ENCODE measurements around the gene IL3.
A peak's percentile ranks its signal among the peaks of the same experiment; 100 is the strongest.

The IL3 gene

DNA sequence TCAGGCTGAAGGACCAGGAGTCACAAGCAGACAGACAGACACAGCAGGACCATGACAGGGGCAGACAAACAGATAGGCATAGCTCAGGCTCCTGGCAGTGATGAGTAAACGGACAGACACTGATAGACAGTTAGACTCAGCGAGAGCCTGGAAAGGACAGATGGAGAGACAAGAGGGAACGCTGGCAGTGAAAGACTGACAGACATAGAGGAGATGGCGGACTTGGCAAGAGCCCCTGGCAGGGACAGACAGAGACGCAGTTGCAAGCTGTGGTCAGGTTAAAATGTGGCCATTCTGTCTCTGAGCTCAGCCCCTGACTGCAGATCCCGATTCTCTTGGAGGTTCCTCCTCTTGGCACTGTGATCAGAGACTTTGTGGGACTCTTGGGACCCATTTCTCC lies 26.7 kb downstream of the IL3 start:
- no peak for DNase-seq (ENCODE audit: low read depth, low spot score)

DNA sequence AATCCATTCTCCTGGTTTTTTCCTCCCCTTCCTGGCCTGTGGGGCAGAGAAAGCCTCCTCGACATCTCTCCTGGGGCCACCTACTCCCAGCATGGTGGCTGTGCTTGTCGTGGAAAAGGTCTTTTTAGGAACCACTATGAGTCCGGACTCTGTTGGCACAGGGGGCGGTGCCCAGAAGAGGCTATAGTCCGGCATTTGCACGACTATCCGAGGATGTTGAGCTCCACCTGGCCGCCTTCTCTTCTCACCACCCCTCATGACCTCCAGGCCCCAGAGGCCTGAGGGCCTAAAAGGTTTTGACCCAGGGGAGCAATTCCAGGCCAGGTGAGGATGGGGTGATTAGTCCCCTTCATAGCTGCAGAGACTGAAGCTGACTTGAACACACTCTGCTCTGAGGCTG lies 27.2 kb downstream of the IL3 start:
- no peak overlapping the region for H3K27ac ChIP-seq
- no peak for DNase-seq (ENCODE audit: low read depth, low spot score)

More for the DNA sequence above, 26.7 kb downstream of the IL3 start:
- peak overlapping the region; percentile 52 for H3K27ac ChIP-seq

DNA sequence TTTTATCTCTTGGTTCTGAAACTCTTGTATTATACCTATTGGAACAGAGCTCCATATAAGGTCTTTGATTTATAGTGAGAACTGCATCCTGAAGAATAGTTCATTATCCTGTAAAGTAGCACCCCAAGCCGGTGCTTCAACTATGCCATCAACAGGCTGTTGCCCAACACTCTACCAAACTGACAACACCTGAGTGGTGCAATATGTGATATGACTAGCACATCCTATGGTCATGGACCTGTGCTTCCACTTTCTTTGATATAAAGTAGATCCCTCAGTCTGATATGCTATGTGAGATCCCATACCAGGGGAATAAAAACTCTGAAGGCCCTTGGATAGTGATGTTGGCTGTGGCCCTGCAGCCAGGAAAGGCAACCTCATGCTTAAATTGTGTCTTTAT lies 28.9 kb downstream of the IL3 start:
- no peak for DNase-seq (ENCODE audit: low read depth, low spot score)
- H3K27ac ChIP-seq, result peak overlapping the region; percentile 60

DNA sequence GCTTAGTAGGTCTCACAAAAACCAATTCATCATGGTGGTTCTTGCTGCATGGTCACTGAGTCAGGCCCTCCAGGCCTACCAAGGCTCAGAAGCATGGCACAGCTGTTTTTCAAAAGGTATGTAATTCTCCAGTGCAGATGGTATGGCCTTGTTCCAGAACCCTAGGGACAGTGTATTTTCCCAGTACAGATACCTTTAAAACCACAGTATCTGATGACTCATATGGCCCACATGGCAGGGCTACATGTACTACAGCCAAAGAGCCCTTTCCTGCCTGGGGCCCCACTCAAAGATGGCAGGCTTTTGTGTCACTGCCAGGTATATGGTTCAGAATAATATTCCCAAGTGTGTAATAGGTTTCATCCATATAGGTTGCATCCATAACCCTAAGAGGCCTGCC lies 29.7 kb downstream of the IL3 start:
- DNase-seq (ENCODE audit: low read depth, low spot score), result peak; percentile 68
- H3K27ac ChIP-seq, result peak overlapping the region; percentile 60

DNA sequence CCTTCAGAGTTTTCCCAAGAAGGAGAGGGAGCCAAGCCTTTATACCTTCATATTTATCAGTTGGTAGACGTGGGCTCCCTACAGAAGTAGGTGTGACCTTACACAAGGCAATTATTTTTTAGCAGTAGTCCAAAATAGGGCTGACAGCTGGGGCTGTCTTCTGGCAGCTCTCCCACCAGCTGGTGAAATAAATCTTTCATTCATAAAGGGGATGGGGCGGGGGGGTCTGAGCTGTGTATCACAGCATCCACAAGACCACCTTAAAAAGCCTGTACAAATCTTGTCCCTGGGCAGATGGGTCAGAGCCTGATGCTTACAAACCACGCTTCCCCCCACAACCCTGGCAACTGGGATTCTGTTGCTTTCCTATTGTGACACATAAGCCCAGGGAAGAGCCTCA lies 32.8 kb downstream of the IL3 start:
- peak overlapping the region; percentile 85 for H3K27ac ChIP-seq
- DNase-seq (ENCODE audit: low read depth, low spot score), result no peak

DNA sequence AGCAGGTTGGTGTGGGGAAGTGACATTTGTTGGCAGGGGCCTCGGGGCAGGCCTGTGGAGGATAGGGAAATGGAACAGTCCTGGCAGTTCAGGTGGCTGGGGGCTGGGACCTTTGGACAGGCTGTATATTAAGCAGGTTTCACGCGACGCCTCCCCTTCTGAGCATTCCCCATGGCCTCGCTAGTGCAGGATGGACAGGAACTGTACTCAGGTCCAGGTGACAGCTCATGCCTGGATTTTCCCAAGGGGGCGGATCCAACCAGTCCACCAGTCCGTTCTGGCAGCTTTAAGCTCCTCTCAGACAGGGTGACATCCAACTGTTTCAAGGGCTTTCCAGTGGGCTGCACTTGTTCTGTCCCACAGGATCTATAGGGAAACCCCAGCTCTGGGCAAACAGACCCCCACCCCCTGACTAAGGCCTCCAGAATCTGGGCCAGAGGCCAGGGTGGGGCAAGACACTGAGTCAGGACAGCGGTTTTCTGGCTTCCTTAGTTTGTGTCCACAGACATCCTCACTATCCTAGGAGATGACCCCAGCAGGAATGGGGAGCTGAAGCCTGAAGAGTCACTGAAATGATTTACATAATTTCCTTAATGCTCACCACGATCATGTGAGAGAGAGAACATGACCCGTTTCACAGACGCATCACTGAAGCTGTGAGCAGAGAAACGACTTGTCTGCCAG lies 34.1 kb downstream of the IL3 start:
- DNase-seq (ENCODE audit: low read depth, low spot score), result peak; percentile 83
- peak overlapping the region; percentile 85 for H3K27ac ChIP-seq

DNA sequence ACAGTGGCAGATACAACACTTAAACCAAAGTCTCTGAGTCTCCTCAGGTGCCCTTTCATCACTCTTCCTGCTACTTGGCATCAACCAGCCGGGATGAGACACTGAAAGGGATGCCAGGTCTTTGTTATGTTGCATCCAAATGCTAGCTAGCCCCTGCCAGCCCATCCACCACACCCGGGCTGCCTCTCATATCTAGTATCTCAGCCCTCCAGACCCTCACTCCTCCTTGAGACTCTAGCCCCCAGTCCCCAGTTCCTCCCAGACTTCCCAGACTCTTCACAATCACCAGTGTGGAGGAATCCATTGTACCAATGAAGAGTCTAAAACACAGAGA lies 34.6 kb downstream of the IL3 start:
- peak overlapping the region; percentile 85 for H3K27ac ChIP-seq
- DNase-seq (ENCODE audit: low read depth, low spot score), result no peak

DNA sequence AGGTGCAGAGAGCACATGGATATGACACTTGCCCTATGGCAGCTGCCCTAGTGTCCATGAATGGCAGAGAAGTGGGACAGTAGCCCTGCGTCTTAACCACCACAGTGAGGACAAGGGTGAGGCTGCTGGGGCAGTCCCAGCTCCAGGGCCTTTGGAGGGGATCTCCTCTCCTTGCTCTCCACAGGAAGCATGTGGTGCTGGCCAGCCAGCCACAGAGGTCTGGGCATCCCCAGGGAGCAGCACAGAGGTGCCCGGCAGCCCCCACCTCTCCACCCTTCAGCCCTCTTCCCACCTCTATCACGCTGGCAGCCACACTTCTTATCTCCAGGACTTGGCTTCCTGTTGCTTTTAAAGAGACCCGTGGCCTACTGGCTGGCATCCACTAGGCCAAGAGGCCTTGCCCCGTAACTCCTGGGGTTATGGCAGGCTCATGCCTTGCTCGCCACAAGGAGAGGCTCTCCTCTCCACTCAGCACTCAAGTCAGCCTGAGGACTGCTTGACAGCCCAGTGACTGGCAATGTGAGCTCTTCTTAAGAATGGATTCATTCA lies 35.0 kb downstream of the IL3 start:
- H3K27ac ChIP-seq, result peak overlapping the region; percentile 85
- DNase-seq (ENCODE audit: low read depth, low spot score), result no peak

DNA sequence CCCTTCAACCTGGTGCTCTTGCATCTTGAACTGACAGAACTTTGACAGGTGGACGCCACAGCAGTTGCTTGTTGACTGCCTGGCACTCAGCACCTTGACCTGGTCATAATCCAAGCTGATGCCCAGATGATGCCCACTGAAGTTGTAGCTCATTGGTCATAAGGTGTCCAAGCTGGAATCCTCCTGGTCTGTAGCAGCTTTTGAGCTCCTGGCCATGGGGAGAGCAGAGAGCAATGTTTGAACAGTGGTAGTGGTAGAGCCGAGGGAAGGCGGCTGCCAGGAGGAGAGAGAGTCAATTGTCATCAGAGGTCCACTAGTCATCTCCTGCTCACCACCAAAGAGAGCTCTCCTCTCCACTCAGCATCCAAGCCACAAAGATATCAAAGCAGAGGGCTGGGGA lies 36.4 kb downstream of the IL3 start:
- DNase-seq (ENCODE audit: low read depth, low spot score), result no peak

DNA sequence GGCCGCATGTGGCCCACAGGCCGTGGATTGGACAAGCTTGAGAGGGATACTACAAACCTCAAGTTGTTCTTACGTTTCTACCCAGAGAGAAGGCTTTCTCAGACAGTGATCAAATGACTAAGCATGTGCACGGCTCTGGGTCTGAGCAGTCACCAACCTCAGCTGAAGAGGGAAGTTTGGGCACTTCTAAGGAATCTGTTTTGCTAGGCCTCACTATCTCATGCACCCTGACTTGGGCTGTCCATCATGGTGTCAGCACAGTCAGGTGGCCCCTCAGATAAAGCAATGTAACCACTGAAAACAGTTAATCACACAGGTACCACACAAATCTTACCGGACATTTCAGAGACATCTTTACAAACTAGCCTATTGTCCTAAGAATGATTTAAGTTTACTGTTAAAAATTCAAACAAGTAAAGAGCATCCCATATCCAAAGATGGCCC lies 37.7 kb downstream of the IL3 start:
- no peak for DNase-seq (ENCODE audit: low read depth, low spot score)
- no peak overlapping the region for H3K27ac ChIP-seq

More for the DNA sequence above, 36.4 kb downstream of the IL3 start:
- H3K27ac ChIP-seq, result no peak overlapping the region

DNA sequence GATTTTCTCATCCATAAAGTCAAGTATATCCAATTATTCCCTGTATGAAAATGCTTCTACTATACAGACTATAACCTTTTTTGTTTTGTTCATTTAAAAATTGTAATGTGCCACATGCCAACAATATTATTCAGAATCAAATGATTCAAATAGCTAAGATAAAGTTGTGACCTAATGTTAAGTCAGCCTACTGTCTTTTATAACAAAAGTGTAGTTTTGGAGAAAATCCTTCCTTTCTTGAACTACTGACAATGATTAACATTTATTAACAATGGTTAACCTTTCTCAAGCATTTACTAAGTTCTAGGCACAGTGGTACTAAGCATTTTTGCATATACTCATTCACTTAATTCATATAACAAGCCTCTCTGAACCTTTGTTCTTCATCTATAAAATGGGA lies 38.2 kb downstream of the IL3 start:
- H3K27ac ChIP-seq, result no peak overlapping the region
- no peak for DNase-seq (ENCODE audit: low read depth, low spot score)

DNA sequence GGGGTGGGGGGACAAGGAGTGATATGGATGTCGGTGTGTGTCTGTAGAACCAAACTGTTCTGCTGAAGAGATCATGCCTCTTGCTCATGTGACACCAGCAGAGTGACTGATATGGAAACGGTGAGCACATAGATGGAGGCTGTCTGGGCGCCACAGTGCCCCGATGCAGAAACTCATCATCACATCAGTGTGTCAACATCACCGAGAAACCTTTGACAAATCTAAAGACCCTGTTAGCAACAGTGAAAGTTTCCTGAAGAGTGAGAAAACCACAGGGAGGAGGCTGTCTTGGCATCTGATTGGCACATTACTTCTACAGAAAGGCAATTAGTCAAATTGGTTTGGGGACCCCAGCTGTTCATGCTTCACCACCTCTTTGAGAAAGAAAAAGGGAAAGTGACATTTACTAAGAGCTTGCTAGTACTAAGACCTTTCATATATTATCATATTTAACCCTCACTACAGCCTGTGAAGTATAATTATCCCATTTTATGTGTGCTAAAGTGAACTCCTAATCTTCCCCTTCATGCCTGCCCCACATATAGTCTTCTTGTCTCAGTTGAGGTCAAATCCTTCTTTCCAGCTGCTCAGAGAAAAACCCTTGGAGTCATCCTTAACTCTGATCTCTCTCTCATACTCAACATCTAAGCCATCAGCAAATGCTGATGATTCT lies 38.8 kb downstream of the IL3 start:
- H3K27ac ChIP-seq, result no peak overlapping the region
- DNase-seq (ENCODE audit: low read depth, low spot score), result no peak

DNA sequence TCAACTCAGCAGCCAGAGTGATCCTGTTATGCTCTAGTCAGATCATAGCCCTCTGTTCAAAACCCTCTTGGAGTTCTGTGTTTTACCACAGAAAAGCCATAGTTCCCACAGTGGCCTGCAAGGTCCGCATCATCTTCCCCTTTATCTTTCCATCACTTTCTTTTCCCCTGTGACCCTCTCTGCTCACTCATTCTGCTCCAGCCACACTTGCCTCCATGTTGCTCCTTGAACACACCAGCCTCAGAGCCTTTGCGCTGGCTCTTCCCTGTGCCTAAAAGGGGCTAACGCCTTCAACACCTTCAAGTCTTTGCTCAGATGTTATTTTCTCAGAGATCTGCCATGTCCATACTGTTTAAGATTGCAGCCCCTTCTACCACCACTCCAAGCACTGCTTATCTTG lies 39.5 kb downstream of the IL3 start:
- H3K27ac ChIP-seq, result no peak overlapping the region
- DNase-seq (ENCODE audit: low read depth, low spot score), result no peak

DNA sequence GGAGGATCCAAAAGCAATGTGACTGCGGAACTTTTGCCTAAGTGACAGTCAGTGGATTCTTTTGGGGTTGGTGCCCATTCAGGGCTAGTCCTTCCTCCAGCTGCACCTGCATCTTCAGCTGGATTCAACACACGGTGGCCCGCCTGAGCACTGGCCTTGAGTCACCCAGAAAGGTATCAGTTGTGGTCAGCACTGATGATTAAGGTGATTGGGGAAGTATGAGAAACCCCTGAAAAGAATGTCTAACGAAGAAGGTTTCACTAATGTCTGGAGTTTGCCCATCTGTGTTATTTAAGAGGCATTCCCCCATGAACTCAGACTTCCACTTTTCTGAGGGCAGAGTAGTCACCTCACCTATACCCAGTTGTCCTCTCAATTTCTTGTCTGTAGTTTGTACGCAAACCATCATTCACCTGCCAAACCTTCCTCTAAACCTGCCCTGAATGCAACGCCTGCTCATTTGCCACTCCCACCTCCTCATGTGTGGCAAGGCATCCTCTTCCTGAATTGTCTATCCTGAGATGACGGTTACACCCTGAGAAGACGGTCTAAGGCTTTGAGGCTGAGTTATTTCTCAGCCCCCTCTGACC lies 40.3 kb downstream of the IL3 start:
- no peak overlapping the region for H3K27ac ChIP-seq
- no peak for DNase-seq (ENCODE audit: low read depth, low spot score)

DNA sequence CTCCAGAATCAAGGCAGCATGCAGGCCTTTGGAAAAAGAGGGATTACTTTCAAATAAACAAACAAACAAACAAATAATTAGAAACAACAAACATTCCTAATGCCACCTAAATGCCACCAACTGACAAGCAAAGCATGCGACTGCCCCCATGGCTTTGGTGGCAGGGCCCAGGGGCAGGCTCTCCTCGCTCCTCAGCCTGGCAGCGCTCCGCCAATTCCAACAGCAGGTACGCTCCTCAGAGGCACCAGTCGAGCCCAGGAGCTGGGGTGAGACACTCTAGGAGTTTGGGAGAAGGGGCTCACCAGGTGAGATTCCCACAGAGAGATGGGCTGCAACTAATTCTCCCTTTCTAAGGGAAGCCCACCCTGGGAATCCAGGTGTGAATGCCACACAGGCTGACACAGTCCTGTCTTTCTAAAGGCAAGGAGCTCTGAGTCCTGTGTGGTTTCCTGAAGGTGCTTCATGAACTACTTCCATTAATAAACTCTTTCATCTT lies 41.0 kb downstream of the IL3 start:
- no peak overlapping the region for H3K27ac ChIP-seq
- no peak for DNase-seq (ENCODE audit: low read depth, low spot score)

DNA sequence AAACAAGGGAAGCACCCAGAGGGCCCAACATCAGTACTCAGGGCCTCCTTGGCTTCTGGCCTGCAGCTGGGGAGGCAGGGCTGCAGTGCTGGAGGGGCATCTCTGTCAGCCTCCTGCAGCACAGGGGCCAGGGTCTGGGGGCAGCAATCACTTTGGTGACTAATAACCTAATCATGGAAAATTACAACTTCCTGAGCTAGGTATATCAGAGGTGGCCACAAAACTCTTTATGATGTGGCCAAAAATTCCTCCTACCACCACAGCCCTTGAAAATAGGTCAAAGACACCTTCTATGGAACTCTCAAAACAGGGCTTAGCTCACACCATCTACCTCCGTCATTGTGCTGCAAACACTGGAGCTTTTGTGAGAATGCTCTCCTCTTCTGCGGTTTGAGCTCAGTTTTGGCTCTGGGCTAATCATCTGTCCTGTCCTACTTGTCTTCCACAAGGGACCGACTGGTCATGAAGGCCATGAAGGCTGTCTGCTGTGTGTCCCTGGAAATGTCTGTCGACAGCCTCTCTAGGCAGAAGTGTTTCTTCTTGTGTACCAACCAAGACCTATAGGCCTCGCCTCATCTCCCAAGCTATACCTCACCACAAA lies 41.7 kb downstream of the IL3 start:
- no peak overlapping the region for H3K27ac ChIP-seq
- DNase-seq (ENCODE audit: low read depth, low spot score), result no peak

DNA sequence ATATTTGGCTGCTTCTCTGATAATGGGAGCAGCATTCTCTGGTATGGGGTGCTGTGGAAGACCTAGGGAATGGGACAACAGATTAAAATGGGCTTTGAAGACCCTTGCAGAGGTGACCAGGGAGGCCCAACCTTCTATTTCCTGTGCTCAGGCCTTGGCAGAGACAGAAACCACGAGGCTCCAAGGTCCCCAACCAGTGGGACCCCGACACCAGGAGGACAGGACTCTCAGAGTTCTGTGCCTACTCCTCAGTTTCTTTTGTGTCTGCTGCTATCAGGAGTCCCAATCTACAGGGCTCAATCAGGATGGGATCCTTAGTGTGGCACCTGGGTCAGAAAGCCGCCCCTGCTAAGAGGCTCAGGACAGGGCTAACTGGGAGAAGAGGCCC lies 42.5 kb downstream of the IL3 start:
- no peak for DNase-seq (ENCODE audit: low read depth, low spot score)
- H3K27ac ChIP-seq, result peak overlapping the region; percentile 89

DNA sequence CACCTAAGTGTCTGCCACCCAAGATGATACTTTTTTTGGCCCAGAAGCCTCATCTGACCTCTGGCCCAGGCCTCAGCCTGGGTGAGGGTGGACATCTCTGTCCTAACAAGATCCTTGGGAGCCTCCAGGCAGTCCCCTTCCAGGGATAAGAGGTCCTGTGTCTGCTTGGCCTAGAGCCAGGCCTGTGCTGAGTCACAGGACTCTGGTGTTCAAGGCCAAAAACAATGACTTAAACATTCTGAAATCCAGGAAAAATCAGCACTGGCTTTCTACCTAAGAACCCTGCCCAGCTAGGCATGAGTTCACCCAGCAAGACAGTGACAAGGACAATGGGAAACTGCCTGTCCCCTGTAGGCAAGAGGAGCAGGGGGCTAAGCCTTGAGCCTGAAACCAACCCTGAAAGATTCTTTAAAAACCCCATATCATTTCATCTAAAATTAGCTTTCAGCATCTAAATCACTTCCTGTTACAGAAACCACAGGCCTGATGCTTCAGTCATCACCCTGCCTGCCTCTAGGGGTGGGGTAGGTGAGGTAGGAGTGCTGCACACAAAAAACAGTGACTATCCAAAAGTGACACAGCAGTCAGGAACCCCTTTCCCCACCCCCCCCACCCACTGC lies 43.0 kb downstream of the IL3 start:
- peak; percentile 79 for DNase-seq (ENCODE audit: low read depth, low spot score)
- H3K27ac ChIP-seq, result peak overlapping the region; percentile 89

DNA sequence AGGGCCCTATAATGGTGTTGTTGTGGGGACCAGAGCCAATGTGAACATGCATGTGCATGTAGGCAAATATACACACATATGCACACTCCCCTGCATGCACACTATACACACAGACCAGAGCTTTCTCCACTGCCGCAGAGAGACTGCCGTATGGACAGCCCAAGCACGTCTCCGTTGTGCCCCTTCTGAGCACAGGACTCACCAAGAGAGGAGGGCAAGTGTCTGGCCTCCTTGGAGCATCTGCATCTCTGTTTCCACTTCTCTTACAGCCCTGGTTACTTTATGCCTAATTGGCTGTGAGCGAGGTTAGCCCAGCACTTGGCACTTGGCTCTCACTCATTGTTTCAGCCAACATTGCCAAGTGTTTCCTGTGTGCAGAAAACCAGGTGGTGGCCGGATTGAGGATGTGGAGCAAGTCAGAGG lies 43.5 kb downstream of the IL3 start:
- peak overlapping the region; percentile 89 for H3K27ac ChIP-seq
- DNase-seq (ENCODE audit: low read depth, low spot score), result no peak

DNA sequence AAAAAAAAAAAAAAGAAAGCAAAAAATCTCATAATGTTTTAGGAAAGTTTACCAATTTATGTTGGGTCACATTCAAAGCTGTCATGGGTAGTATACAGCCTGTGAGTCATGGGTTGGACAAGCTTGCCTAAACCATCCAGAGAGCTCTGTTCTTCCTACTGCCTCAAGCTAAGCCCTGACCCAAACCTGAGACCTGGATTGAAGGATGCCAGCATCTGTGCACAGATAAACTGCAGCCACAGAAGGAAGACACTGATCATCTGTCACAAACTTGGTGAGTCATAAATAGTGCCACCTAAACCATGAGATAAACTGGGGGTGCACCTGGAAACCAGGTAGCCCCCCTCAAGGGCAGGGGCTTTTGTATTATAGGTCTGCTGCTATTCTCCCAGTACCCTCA lies 44.1 kb downstream of the IL3 start:
- DNase-seq (ENCODE audit: low read depth, low spot score), result no peak
- peak overlapping the region; percentile 89 for H3K27ac ChIP-seq

All from epithelial cell of prostate (primary cell).